Tibial nerve (tissue), 4 donors: Measurements from ENCODE around the gene LAMTOR5. TPM values are rescaled to one million over a fixed set of nuclear protein-coding genes. Genes with fewer than 3 reads are reported as not detected.

Experiments used
- DNase-seq, 2 donors: peaks; one replicate each; pipeline ENCODE4 v3.0.0-alpha.2; 2019; ENCODE audit warnings: low spot score in 2 of 2
- H3K27ac ChIP-seq, 4 donors: fragments of 200-600 bp; sonication (generic) in 3 of 4; one replicate each; pipeline ENCODE4 v1.5.1; 2017 to 2019; ENCODE audit warnings: mild to moderate bottlenecking in 1 of 4
- H3K27me3 ChIP-seq, 2 donors: fragments of 200-600 bp; sonication (generic) in 1 of 2; one replicate each; pipeline versions ENCODE4 v1.5.1 to v1.6.0; 2017 to 2019
- H3K36me3 ChIP-seq, 3 donors: fragments of 200-600 bp; sonication (generic); one replicate each; pipeline ENCODE4 v1.5.1; 2018 to 2019
- H3K4me1 ChIP-seq, 4 donors: fragments of 200-600 bp; sonication (generic) in 3 of 4; one replicate each; pipeline ENCODE4 v1.5.1; 2017 to 2019
- H3K4me3 ChIP-seq, 4 donors: fragments of 200-600 bp; sonication (generic) in 3 of 4; one replicate each; pipeline ENCODE4 v1.5.1; 2017 to 2019; ENCODE audit warnings: mild to moderate bottlenecking in 1 of 4, moderate library complexity in 1 of 4
- H3K9me3 ChIP-seq, 4 donors: fragments of 200-600 bp; sonication (generic) in 3 of 4; one replicate each; pipeline ENCODE4 v1.5.1; 2017 to 2019
- EP300 ChIP-seq, 2 donors: sonication (generic); formaldehyde crosslinking; IDR thresholded peaks; one replicate each; pipeline ENCODE4 v1.6.1; 2017; ENCODE audit warnings: antibody characterized with exemption in 2 of 2, mild to moderate bottlenecking in 1 of 2
- POLR2A ChIP-seq, 2 donors: fragments of 450-650 bp; IDR thresholded peaks; one replicate each; pipeline ENCODE4 v1.6.1; 2017; ENCODE audit warnings: antibody characterized with exemption in 2 of 2, mild to moderate bottlenecking in 2 of 2, moderate library complexity in 2 of 2
- WGBS, 2 donors: methylation state at CpG; one replicate each; pipeline ENCODE4 v1.1.5; 2018; 5-methylcytosine and 5-hydroxymethylcytosine counted together
- total RNA-seq, 4 donors: library from RNA; depleted of rRNA; stranded (reverse); fragments of >200 nt; gene quantifications; one replicate each; pipeline ENCODE4 v1.1.0, GENCODE V29; 2016
- TF ChIP-seq, protein P1 (sequence below), 5 experiments: fragments of 200-600 bp in 3 of 5; fragments of 450-650 bp in 2 of 5; sonication (generic) in 3 of 5; IDR thresholded peaks; one replicate each; pipeline ENCODE4 v1.5.1; 2016 to 2019; ENCODE audit warnings: antibody characterized with exemption in 5 of 5, mild to moderate bottlenecking in 3 of 5, moderate library complexity in 2 of 5

Gene LAMTOR5
- total RNA-seq, 4 donors from 2014 or later = 62.6 to 74.7 (median 67.7) TPM

DNA sequence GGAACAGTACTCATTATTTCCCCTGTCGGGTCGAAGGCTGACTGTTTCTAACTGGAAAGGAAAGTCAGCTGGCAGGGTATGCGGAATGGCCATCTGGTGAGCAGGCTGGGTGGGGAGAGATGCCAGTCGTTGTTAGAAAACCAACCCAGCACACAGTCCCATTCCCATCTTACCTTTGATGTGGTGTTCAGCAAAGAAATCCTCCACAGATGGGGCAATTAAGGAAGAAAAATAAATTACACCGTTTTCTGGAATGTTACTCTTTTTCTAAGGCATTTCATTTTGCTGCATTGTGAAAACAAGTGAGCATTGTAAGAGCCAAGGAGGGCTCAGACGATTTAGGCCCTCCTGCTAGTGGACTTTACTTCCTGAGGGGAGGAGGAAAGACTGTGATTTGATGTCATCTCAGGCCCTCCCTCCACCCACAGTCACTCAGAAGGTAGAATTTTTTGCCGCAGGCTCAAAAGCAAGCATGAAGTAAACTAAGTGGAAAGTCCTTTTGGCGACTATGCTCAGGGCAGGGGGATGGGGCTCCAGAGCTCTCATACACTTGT, 16.7 kb downstream of the LAMTOR5 start, which contains the start of gene SLC16A4:
SLC16A4 (minus strand) TSS at position 335 of the 554 bp plus-strand sequence. CDS start 1,703 bp downstream, outside the sequence.
- Histone ChIP-seq H3K4me3 (peak within 1 kb of the TSS; percentile 13 to 43 (median 28)), H3K9me3 (no peaks in the 10 kb centered on the region), H3K27ac (peak within 1 kb of the TSS; percentile 51 to 83 (median 78)), H3K27me3 (no peaks in the 10 kb centered on the region), H3K36me3 (peaks cover 0 to 20% (median 0%) of the 10 kb centered on the region in 3 donors), H3K4me1 (peaks cover 0 to 36% (median 5%) of the 10 kb centered on the region in 4 donors)
- DNase-seq = peak in 1 of 2 donors; percentile 19
- peak in 1 of 2 donors; percentile 49 for TF ChIP-seq EP300 (IDR thresholded peaks at IDR 0.05)
- peak in 1 of 2 donors; percentile 34 for TF ChIP-seq POLR2A (IDR thresholded peaks at IDR 0.05)
- TF ChIP-seq, protein P1, sequence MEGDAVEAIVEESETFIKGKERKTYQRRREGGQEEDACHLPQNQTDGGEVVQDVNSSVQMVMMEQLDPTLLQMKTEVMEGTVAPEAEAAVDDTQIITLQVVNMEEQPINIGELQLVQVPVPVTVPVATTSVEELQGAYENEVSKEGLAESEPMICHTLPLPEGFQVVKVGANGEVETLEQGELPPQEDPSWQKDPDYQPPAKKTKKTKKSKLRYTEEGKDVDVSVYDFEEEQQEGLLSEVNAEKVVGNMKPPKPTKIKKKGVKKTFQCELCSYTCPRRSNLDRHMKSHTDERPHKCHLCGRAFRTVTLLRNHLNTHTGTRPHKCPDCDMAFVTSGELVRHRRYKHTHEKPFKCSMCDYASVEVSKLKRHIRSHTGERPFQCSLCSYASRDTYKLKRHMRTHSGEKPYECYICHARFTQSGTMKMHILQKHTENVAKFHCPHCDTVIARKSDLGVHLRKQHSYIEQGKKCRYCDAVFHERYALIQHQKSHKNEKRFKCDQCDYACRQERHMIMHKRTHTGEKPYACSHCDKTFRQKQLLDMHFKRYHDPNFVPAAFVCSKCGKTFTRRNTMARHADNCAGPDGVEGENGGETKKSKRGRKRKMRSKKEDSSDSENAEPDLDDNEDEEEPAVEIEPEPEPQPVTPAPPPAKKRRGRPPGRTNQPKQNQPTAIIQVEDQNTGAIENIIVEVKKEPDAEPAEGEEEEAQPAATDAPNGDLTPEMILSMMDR (IDR thresholded peaks at IDR 0.05) = no peak
- WGBS, 2 donors = 15 to 16% methylated on average over 8 of the region's 8 CpGs

DNA sequence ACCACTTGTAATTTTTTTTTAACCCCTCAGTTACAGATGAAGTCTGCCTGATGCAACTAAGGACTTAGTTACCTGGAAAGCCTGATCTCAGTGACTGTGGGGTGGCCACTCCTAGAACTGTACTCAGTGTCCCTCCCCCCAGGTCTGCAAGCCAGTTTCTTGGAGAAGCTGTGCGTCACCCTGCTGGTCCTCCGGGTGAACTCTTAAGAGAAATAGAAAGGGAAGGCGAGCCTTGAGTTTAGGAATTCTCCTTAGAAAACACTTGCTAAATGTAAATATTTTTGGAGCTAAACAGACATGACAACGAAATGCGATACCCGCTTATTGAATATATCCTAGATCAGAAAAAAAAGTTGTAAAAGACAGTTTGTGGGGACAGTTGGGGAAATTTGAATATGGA, 17.4 kb downstream of the LAMTOR5 start:
- WGBS, 2 donors = 30 to 33% methylated on average over 6 of the region's 6 CpGs
- H3K4me3 ChIP-seq = peak overlapping the region; percentile 13 to 43 (median 28)
- DNase-seq = peak; percentile 34 to 55

DNA sequence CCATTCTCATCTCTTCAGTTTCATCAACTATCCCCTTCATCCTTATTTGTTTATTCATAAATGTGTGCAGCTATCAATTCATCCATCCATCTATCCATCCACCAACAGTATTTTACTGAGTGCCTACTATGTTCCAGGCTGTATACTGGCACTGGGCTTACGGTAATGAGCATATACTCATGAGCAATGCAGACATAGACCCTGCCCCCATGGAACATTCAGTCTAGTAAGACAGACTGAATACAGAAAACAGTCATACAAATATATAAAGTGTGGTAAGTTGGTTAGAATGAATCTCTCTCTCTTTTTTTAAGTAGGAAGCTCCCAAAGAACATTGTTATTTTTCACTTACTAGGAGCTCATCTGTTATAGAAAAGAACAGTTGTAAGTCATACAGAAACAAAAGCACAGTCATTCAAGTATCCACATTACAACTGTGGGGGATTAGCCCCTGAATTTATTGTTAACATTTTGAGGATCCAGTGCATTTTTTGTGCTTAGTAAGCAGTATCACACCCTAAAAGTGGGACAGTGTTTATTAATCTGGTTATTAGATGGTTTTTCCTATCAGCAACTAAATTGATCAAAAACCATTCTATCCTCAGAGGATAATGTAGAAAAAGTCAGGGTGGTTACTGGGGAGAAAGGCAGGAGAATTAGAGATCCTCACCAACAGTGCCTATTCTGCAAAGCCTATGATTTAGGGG, 20.3 kb downstream of the LAMTOR5 start:
- H3K27ac ChIP-seq = no peak overlapping the region
- no peaks in the 10 kb centered on the region for H3K27me3 ChIP-seq
- H3K36me3 ChIP-seq = peaks cover 0 to 5% (median 0%) of the 10 kb centered on the region in 3 donors
- DNase-seq = no peak
- no peaks in the 10 kb centered on the region for H3K9me3 ChIP-seq
- H3K4me1 ChIP-seq = peaks cover 0 to 36% (median 4%) of the 10 kb centered on the region in 4 donors
- no peak overlapping the region for H3K4me3 ChIP-seq
- TF ChIP-seq, protein P1 (IDR thresholded peaks at IDR 0.05) = no peak
- TF ChIP-seq EP300 (IDR thresholded peaks at IDR 0.05) = no peak
- no peak for TF ChIP-seq POLR2A (IDR thresholded peaks at IDR 0.05)
- WGBS, 2 donors = 97% methylated on average over 1 of the region's 1 CpG

More for the DNA sequence above, 17.4 kb downstream of the LAMTOR5 start:
- H3K4me1 ChIP-seq = peaks cover 0 to 36% (median 5%) of the 10 kb centered on the region in 4 donors
- no peaks in the 10 kb centered on the region for H3K27me3 ChIP-seq
- H3K36me3 ChIP-seq = peaks cover 0 to 13% (median 0%) of the 10 kb centered on the region in 3 donors
- H3K9me3 ChIP-seq = no peaks in the 10 kb centered on the region
- peak in 1 of 2 donors; percentile 25 for TF ChIP-seq EP300 (IDR thresholded peaks at IDR 0.05)
- TF ChIP-seq, protein P1 (IDR thresholded peaks at IDR 0.05) = no peak
- TF ChIP-seq POLR2A (IDR thresholded peaks at IDR 0.05) = no peak
- peak overlapping the region; percentile 51 to 83 (median 78) for H3K27ac ChIP-seq

DNA sequence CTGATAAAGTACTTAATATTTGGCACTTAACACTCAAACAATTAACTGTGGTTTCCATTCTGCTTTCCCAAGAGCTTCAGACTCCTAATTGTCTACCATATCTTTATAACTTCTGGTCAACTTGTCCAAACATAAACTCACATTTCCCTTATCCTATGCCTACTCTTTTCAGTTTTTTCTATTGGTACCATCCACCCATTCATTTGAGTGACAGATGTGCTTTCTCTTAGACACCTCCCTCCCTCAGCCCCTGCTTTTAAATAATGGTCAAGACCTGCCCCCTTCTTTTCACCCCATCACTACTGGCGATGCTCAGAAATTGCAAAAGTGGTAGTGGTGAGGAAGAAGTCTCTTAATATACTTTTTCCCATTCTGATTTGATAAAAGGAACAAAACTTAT, 22.1 kb downstream of the LAMTOR5 start:
- DNase-seq = no peak
- Histone ChIP-seq H3K9me3 (no peaks in the 10 kb centered on the region), H3K4me3 (no peak overlapping the region), H3K27me3 (no peaks in the 10 kb centered on the region), H3K4me1 (peaks cover 0 to 33% (median 0%) of the 10 kb centered on the region in 4 donors), H3K36me3 (peaks cover 0 to 5% (median 0%) of the 10 kb centered on the region in 3 donors), H3K27ac (no peak overlapping the region)
- whole genome bisulfite sequencing, 2 donors = 95 to 98% methylated on average over 1 of the region's 1 CpG
- TF ChIP-seq POLR2A (IDR thresholded peaks at IDR 0.05) (no peak), EP300 (IDR thresholded peaks at IDR 0.05) (no peak)
- TF ChIP-seq, protein P1 (IDR thresholded peaks at IDR 0.05) = no peak
